AG04449 (cell line): ENCODE results near the gene CHST11.

ENCODE experiments used
- CTCF ChIA-PET: fragments of 350-600 bp; formaldehyde crosslinking; extraction: SDS; loops from one replicate; lab custom pipeline; 2021; ENCODE audit warnings: antibody characterized with exemption; lab: Yijun Ruan, JAX
- POLR2A ChIA-PET: fragments of 400-600, 350-600 bp; formaldehyde crosslinking; extraction: SDS; loops from one replicate; lab custom pipeline; 2020; ENCODE audit warnings: antibody characterized with exemption, inconsistent platforms; lab: Yijun Ruan, JAX
- DNase-seq: peaks from one replicate; pipeline ENCODE4 v3.0.0-alpha.2; 2010; ENCODE audit warnings: low read depth, low spot score
- H3K4me3 ChIP-seq: 2 replicates; pipeline ENCODE4 v1.5.1; 2011; ENCODE audit warnings: low read depth, mild to moderate bottlenecking, control low read depth, low read length
- CTCF ChIP-seq: IDR thresholded peaks from one replicate; pipeline ENCODE4 v1.5.1; 2011; ENCODE audit warnings: mild to moderate bottlenecking, moderate library complexity, low read length, control low read depth, inconsistent platforms; ENCODE audit not compliant: insufficient read depth; ENCODE audit errors: missing control alignments

The CHST11 gene

DNA sequence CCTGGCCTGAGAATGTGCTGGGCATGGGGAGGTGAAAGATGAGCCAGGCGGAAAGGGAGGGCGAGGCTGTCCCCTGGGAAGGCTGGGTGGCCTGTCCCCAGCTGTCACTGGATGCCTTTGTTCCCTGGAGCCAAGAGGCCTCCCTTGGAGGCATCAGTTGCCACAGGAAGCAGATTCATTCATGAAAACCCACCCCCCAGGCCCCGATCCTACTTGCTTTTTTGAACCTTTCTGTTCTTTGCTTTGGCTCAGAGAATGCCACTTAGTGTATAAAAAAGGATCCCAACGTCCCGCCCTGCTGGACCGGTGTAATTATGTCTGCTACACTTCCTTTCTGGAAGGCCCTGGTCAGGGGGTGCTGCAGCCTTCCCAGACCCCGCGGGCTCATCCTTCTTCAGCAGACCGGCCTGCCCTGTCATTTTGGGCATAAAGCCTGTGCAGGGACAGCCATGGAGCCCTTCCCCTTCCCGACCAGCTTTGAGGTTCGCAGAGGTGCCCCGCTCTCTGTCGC is 281.1 kb downstream of the CHST11 start:
- no peak for TF ChIP-seq CTCF
- POLR2A ChIA-PET: no interaction called here
- no peak for DNase-seq
- CTCF ChIA-PET: no interaction called here
- H3K4me3 ChIP-seq: no peak overlapping the region

DNA sequence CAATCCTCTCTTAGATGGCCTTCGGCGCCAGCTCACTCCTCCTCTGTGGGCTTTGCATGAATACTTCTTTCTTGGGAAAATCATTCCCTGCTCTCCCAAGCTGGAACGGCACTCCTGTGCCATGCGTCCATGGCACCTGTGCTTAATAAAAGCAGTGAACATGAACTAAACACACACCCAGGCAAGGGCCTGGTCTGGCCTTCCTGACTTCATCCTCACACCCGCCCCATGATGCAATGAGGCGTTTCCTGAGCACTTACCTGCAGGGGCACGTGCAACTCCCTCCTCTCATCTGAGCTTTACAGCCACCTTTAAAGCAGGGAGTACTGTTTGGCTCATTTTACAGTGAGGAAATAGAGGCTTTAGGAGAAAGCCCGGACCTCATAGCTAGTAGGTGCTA is 281.6 kb downstream of the CHST11 start:
- POLR2A ChIA-PET: no interaction called here
- DNase-seq: no peak
- TF ChIP-seq CTCF: no peak
- CTCF ChIA-PET: no interaction called here
- no peak overlapping the region for H3K4me3 ChIP-seq

DNA sequence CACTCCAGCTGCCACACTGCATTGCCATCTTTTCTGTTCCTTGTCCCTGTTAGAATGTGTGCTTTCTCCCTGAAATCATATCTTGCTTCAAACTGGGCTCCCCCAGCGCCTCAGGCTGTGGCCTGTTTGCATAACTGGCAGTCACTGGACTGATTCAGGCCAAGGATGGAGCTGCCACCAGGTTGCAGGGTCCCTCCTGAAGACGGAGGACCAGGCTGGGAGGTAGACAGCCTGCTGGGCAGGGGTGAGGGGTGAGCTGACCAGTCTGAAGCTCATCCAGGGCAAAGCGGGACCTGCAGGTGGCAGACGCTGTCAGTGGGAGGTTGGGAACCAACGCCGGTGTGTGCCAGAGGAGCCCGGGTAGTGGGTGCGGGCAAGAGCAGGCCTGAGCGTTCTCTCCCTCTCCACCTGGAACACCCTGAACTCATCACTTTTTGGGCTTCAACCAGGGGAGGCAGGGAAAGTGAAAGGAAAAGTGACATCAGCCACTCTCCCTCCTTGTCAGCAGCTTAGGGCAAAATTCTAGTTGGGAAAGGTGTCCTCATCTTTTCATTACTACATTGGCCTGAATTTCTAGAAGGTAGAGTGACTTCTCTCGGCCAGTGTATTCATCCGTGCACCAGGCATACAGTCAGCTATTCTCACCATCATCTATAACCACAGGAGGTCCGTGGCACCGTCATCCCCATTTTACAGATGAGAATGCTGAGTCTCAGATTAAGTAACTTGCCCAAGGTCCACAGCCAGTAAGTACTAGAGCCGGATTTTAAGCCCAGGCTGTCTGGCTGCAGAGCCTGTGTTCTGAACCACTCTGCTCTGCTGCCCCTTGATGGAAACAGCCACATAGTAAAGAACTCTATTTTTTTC is 282.3 kb downstream of the CHST11 start:
- H3K4me3 ChIP-seq: no peak overlapping the region
- CTCF ChIA-PET: interaction anchor here (1.2 kb wide), 1 partner anchor 28 kb away, joined by 3 read pairs; no protein-coding TSS in a partner anchor
- no peak for DNase-seq
- POLR2A ChIA-PET: no interaction called here
- TF ChIP-seq CTCF: no peak

DNA sequence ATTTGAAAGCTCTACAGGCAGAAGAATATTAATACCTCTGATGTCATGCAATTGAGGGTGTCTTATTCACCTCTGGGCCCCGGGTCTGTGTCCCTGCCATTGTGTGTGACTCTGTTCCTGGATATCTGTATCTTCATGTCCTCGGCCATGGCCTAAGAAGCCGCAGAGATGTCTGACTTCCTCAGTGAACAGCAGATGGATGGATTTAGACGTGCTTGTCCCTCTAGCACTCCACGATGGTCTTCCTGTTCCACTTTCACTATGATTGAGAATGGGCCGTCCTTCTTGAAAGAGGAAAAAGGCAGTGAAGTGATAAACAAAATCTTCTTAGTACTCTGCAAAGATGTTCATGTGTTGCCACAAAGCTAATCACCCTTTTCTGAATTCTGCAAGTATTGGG is 283.9 kb downstream of the CHST11 start:
- ChIA-PET POLR2A (no interaction called here), CTCF (interaction anchor here (1.0 to 1.2 kb wide), 2 partner anchors 9 to 30 kb away, joined by 3 to 5 read pairs; no protein-coding TSS in a partner anchor)
- no peak overlapping the region for H3K4me3 ChIP-seq
- no peak for TF ChIP-seq CTCF
- no peak for DNase-seq

DNA sequence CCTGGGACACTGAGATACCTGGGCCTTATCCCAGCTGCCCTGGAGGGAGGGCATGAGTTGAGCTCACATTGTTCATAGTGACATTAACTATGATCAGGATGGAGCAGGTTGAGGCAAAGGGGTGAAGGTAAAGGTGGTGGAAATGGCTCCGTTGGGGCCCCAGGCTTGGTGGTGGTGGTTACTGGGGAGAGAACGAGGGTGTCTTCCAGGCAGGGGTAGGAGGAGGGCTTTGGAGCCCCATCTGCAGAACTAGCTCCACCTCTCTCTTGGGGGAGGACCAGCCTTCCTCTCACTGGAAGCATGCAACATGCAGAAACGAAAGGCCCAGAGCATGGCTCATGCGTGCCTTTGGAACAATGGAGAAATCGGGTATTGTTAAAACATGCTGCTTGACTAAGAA is 284.3 kb downstream of the CHST11 start:
- CTCF ChIA-PET: interaction anchor here (1.0 kb wide), 1 partner anchor 9 kb away, joined by 5 read pairs; no protein-coding TSS in a partner anchor
- no peak for TF ChIP-seq CTCF
- no peak for DNase-seq
- no peak overlapping the region for H3K4me3 ChIP-seq
- POLR2A ChIA-PET: no interaction called here
